ENCODE measurements around the gene RBBP9. TPM values are rescaled to one million over a fixed set of nuclear protein-coding genes. Genes with fewer than 3 reads are reported as not detected.

The RBBP9 gene
- total RNA-seq, 1 experiment from 2014 or later: 34.7 TPM

GRCh38 chr20:18533978-18534644 lies 37.1 kb upstream of the RBBP9 start:
- no peak overlapping the region for H3K27ac Mint-ChIP-seq (ENCODE audit: unreplicated experiment)
- no peaks in the 10 kb centered on the region for H3K4me1 Mint-ChIP-seq (ENCODE audit: low read depth, unreplicated experiment)
- Histone ChIP-seq H3K36me3 (ENCODE audit: control insufficient read depth, insufficient read depth, low read length) (0 out of 2 replicates have a peak, but pooled peaks cover under 1% of the 10 kb centered on the region), H3K4me1 (no peaks in the 10 kb centered on the region), H3K4me3 (ENCODE audit: low read depth, low read length) (no peak overlapping the region), H3K9me3 (no peaks in the 10 kb centered on the region), H3K27me3 (replicated peaks; ENCODE audit: control insufficient read depth, insufficient read depth, low read length) (no peaks in the 10 kb centered on the region)
- ChIA-PET POLR2A (no interaction called here), CTCF (no interaction called here)
- BruUV-seq (replicated peaks): no TSS peak
- H3K27me3 Mint-ChIP-seq (ENCODE audit: insufficient read depth, unreplicated experiment): no peaks in the 10 kb centered on the region
- peaks cover 83% of the 10 kb centered on the region for H3K36me3 Mint-ChIP-seq (ENCODE audit: insufficient read depth, unreplicated experiment)
- intact Hi-C loops (cut with micrococcal nuclease; ENCODE audit: unreplicated experiment): no loop called here
- TF ChIP-seq, protein P1, sequence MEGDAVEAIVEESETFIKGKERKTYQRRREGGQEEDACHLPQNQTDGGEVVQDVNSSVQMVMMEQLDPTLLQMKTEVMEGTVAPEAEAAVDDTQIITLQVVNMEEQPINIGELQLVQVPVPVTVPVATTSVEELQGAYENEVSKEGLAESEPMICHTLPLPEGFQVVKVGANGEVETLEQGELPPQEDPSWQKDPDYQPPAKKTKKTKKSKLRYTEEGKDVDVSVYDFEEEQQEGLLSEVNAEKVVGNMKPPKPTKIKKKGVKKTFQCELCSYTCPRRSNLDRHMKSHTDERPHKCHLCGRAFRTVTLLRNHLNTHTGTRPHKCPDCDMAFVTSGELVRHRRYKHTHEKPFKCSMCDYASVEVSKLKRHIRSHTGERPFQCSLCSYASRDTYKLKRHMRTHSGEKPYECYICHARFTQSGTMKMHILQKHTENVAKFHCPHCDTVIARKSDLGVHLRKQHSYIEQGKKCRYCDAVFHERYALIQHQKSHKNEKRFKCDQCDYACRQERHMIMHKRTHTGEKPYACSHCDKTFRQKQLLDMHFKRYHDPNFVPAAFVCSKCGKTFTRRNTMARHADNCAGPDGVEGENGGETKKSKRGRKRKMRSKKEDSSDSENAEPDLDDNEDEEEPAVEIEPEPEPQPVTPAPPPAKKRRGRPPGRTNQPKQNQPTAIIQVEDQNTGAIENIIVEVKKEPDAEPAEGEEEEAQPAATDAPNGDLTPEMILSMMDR (IDR thresholded peaks at IDR 0.05; ENCODE audit: insufficient read depth in 1 of 2, low read depth in 1 of 2, low read length in 1 of 2, severe bottlenecking in 1 of 2, unreplicated experiment in 1 of 2): no peak
- DNase-seq: no peak
- no peaks in the 10 kb centered on the region for H3K9me3 Mint-ChIP-seq (ENCODE audit: unreplicated experiment)
- H3K4me3 Mint-ChIP-seq (ENCODE audit: unreplicated experiment): no peak overlapping the region

DNA sequence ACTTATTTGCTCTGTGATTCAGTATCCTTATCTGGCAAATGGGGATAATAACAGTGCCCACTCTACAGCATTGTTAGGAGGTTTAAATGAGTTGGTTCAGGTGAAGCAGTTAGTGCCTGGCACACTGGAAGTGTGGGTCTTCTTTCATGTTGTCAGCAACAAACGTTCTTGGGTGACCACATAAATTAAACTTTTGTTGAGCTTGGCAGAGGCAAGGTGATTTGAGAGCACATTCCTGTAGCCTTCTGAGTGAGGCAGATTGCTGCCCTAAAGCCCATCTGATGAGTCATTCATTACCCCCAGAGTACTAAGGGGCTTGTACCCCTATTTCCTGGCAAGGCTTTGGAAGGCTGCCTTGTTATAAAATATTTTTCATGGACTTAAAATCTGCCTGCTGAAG lies 36.5 kb upstream of the RBBP9 start:
- no peak overlapping the region for H3K27ac Mint-ChIP-seq (ENCODE audit: unreplicated experiment)
- POLR2A ChIA-PET: no interaction called here

GRCh38 chr20:18532626-18533025 lies 35.6 kb upstream of the RBBP9 start:
- intact Hi-C loops (cut with micrococcal nuclease; ENCODE audit: unreplicated experiment): no loop called here
- no peak overlapping the region for H3K4me3 ChIP-seq (ENCODE audit: low read depth, low read length)
- peaks cover 84% of the 10 kb centered on the region for H3K36me3 Mint-ChIP-seq (ENCODE audit: insufficient read depth, unreplicated experiment)
- ChIA-PET POLR2A (no interaction called here), CTCF (no interaction called here)
- H3K9me3 Mint-ChIP-seq (ENCODE audit: unreplicated experiment): no peaks in the 10 kb centered on the region
- TF ChIP-seq, protein P1 (IDR thresholded peaks at IDR 0.05; ENCODE audit: insufficient read depth in 1 of 2, low read depth in 1 of 2, low read length in 1 of 2, severe bottlenecking in 1 of 2, unreplicated experiment in 1 of 2): no peak
- H3K4me3 Mint-ChIP-seq (ENCODE audit: unreplicated experiment): no peak overlapping the region
- H3K27me3 ChIP-seq (replicated peaks; ENCODE audit: control insufficient read depth, insufficient read depth, low read length): no peaks in the 10 kb centered on the region
- H3K4me1 ChIP-seq: no peaks in the 10 kb centered on the region
- no TSS peak for BruUV-seq (replicated peaks)
- no peak for DNase-seq
- 0 out of 2 replicates have a peak, but pooled peaks cover 1% of the 10 kb centered on the region for H3K36me3 ChIP-seq (ENCODE audit: control insufficient read depth, insufficient read depth, low read length)
- H3K27ac Mint-ChIP-seq (ENCODE audit: unreplicated experiment): no peak overlapping the region
- H3K27me3 Mint-ChIP-seq (ENCODE audit: insufficient read depth, unreplicated experiment): no peaks in the 10 kb centered on the region
- no peaks in the 10 kb centered on the region for H3K9me3 ChIP-seq
- no peaks in the 10 kb centered on the region for H3K4me1 Mint-ChIP-seq (ENCODE audit: low read depth, unreplicated experiment)

More for the DNA sequence above, 36.5 kb upstream of the RBBP9 start:
- Mint-ChIP-seq H3K4me3 (ENCODE audit: unreplicated experiment) (no peak overlapping the region), H3K27me3 (ENCODE audit: insufficient read depth, unreplicated experiment) (no peaks in the 10 kb centered on the region), H3K4me1 (ENCODE audit: low read depth, unreplicated experiment) (no peaks in the 10 kb centered on the region), H3K36me3 (ENCODE audit: insufficient read depth, unreplicated experiment) (peaks cover 86% of the 10 kb centered on the region), H3K9me3 (ENCODE audit: unreplicated experiment) (no peaks in the 10 kb centered on the region)
- Histone ChIP-seq H3K27me3 (replicated peaks; ENCODE audit: control insufficient read depth, insufficient read depth, low read length) (no peaks in the 10 kb centered on the region), H3K36me3 (ENCODE audit: control insufficient read depth, insufficient read depth, low read length) (0 out of 2 replicates have a peak, but pooled peaks cover 1% of the 10 kb centered on the region), H3K4me3 (ENCODE audit: low read depth, low read length) (no peak overlapping the region), H3K9me3 (no peaks in the 10 kb centered on the region), H3K4me1 (no peaks in the 10 kb centered on the region)
- BruUV-seq (replicated peaks): no TSS peak
- DNase-seq: no peak
- intact Hi-C loops (cut with micrococcal nuclease; ENCODE audit: unreplicated experiment): no loop called here
- TF ChIP-seq, protein P1 (IDR thresholded peaks at IDR 0.05; ENCODE audit: insufficient read depth in 1 of 2, low read depth in 1 of 2, low read length in 1 of 2, severe bottlenecking in 1 of 2, unreplicated experiment in 1 of 2): no peak
- CTCF ChIA-PET: no interaction called here
